ENCODE measurements around the gene PGAP1. TPM values are rescaled to one million over a fixed set of nuclear protein-coding genes. Genes with fewer than 3 reads are reported as not detected.

Gene PGAP1
- total and polyA plus RNA-seq, 2 donors from 2014 or later = 1.9 to 10.1 TPM

DNA sequence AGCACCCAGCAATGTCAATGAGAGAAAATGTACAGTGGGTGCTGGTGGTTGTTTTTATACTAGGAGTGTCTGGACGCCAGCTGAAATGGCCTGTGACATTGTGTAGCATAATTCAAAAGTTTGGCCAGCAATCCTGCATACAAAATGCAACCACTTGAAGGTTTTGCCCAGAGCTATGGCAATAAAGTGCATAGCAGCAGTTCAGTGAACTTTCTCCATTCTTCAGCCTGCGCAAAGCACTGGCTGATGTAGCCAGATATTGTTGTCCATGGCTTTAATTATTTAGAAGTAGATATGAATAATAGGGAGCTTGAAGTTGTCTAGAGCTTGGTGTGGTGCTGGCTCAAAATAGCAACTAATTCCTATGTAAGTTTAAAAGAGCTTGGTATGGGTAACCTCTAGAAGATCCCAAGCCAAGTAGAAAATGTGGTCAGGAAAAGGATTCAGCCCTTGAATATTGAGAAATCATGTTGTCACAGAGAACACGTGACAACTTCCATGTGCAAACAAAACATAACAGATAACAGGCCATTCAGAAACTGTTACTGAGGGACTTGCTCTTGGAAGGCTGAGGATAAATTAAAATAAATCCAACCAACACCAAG lies 33.3 kb upstream of the PGAP1 start:
- Histone ChIP-seq H3K27me3 (ENCODE audit: control insufficient read depth, insufficient read depth, low read length) (no peaks in the 10 kb centered on the region), H3K9ac (ENCODE audit: low read length in 3 of 3) (no peak overlapping the region), H3K36me3 (ENCODE audit: control insufficient read depth in 2 of 3, insufficient read depth in 3 of 3, low read length in 3 of 3) (no peaks in the 10 kb centered on the region), H3K4me1 (ENCODE audit: control insufficient read depth in 2 of 3, insufficient read depth in 2 of 3, low read depth in 1 of 3, low read length in 3 of 3) (peaks cover 0 to 3% (median 0%) of the 10 kb centered on the region in 3 donors), H3K4me3 (ENCODE audit: low read length in 3 of 3) (no peak overlapping the region), H3K27ac (ENCODE audit: low read depth in 2 of 2, low read length in 2 of 2) (no peak overlapping the region), H3K9me3 (ENCODE audit: control insufficient read depth in 2 of 3, insufficient read depth in 1 of 3, low read length in 3 of 3) (no peaks in the 10 kb centered on the region)
- peak in 2 of 5 donors; percentile 32 to 38 for DNase-seq
- no peak for FAIRE-seq
- intact Hi-C loops (cut with DNase I) = no loop called here
- TF ChIP-seq CTCF (IDR thresholded peaks at IDR 0.05; ENCODE audit: borderline replicate concordance, extremely low read depth, insufficient read depth) = no peak

DNA sequence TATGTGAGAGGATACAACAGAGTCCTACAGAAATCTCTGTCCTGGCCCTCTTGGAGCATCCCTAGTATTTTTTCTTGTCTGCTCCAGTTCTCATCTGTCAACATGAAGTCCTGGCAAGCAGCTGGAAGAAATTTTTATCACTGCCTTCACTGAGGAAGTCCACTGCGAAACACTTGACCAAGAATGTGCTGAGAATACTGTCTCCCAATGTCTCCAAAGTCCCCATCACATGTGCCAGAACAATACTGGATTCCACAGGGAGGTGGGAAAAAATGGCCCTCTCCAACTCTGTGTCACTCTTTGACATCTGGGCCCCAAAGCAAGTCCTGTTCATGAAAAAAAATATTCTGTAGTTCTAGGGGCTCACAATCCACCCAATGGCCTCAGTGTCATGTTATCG lies 32.8 kb upstream of the PGAP1 start:
- Histone ChIP-seq H3K9ac (ENCODE audit: low read length in 3 of 3) (no peak overlapping the region), H3K36me3 (ENCODE audit: control insufficient read depth in 2 of 3, insufficient read depth in 3 of 3, low read length in 3 of 3) (no peaks in the 10 kb centered on the region), H3K4me3 (ENCODE audit: low read length in 3 of 3) (no peak overlapping the region), H3K9me3 (ENCODE audit: control insufficient read depth in 2 of 3, insufficient read depth in 1 of 3, low read length in 3 of 3) (no peaks in the 10 kb centered on the region), H3K27me3 (ENCODE audit: control insufficient read depth, insufficient read depth, low read length) (no peaks in the 10 kb centered on the region), H3K27ac (ENCODE audit: low read depth in 2 of 2, low read length in 2 of 2) (no peak overlapping the region), H3K4me1 (ENCODE audit: control insufficient read depth in 2 of 3, insufficient read depth in 2 of 3, low read depth in 1 of 3, low read length in 3 of 3) (peaks cover 0 to 3% (median 0%) of the 10 kb centered on the region in 3 donors)
- FAIRE-seq (no peak), DNase-seq (no peak)
- intact Hi-C loops (cut with DNase I) = no loop called here
- TF ChIP-seq CTCF (IDR thresholded peaks at IDR 0.05; ENCODE audit: borderline replicate concordance, extremely low read depth, insufficient read depth) = no peak

DNA sequence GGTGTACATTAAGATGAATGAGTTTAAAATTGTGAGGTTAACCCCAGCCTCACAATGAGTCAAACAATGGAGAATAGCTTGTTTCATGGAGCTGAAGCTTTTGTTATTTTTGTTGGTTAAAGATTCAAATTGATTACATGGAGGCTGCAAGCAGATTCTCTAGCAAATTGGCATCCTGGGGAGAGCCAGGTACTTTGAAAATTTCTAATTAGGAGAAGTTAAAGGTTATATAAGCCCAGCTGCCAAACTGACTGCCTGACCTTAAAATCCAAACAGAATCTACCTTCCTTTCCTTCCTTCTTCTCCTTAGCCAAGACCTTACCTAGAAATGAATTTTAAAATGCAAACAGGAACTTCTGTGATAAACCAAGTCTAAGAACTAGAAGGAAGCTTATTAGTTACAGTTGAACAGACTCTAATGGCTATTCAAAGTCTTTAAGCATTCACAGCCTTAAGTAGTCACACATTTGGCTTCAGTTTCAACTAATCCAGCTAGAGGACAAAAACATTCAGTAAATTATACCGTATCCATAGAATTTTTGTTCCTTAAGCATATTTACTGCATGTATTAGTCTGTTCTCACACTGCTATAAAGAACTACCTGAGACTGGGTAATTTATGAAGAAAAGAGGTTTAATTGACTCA lies 31.5 kb upstream of the PGAP1 start:
- H3K4me3 ChIP-seq (ENCODE audit: low read length in 3 of 3) = no peak overlapping the region
- intact Hi-C loops (cut with DNase I) = no loop called here
- no peaks in the 10 kb centered on the region for H3K27me3 ChIP-seq (ENCODE audit: control insufficient read depth, insufficient read depth, low read length)
- H3K9ac ChIP-seq (ENCODE audit: low read length in 3 of 3) = no peak overlapping the region
- TF ChIP-seq CTCF (IDR thresholded peaks at IDR 0.05; ENCODE audit: borderline replicate concordance, extremely low read depth, insufficient read depth) = no peak
- DNase-seq (peak in 1 of 5 donors; percentile 20), FAIRE-seq (no peak)
- H3K4me1 ChIP-seq (ENCODE audit: control insufficient read depth in 2 of 3, insufficient read depth in 2 of 3, low read depth in 1 of 3, low read length in 3 of 3) = peaks cover 0 to 3% (median 0%) of the 10 kb centered on the region in 3 donors
- no peaks in the 10 kb centered on the region for H3K9me3 ChIP-seq (ENCODE audit: control insufficient read depth in 2 of 3, insufficient read depth in 1 of 3, low read length in 3 of 3)
- no peaks in the 10 kb centered on the region for H3K36me3 ChIP-seq (ENCODE audit: control insufficient read depth in 2 of 3, insufficient read depth in 3 of 3, low read length in 3 of 3)
- H3K27ac ChIP-seq (ENCODE audit: low read depth in 2 of 2, low read length in 2 of 2) = no peak overlapping the region

Measured in kidney (tissue), 14 donors.